Gastrocnemius medialis (tissue), 4 donors: Measurements from ENCODE around the gene PHACTR1. TPM values are rescaled to one million over a fixed set of nuclear protein-coding genes. Genes with fewer than 3 reads are reported as not detected.

ENCODE experiments used
- ATAC-seq, 2 donors: fragments of 150-250 bp; one replicate each; pipeline ENCODE4 v1.9.1; 2016
- DNase-seq, 2 donors: peaks; one replicate each; pipeline ENCODE4 v3.0.0-alpha.2; 2019
- H3K27ac ChIP-seq, 4 donors: fragments of 200-600 bp; sonication (generic); 1 replicate in 1 of 4; 2 replicates in 3 of 4; pipeline ENCODE4 v1.5.1; 2016 to 2018; ENCODE audit warnings: mild to moderate bottlenecking in 2 of 4, moderate library complexity in 1 of 4
- H3K27me3 ChIP-seq, 3 donors: fragments of 200-600 bp; sonication (generic) in 2 of 3; 1 replicate in 1 of 3; 2 replicates in 2 of 3; pipeline versions ENCODE4 v1.5.1 to v1.6.0; 2016 to 2019; ENCODE audit warnings: mild to moderate bottlenecking in 1 of 3, moderate library complexity in 1 of 3
- H3K36me3 ChIP-seq, 2 donors: fragments of 200-600 bp; sonication (generic) in 1 of 2; one replicate each; pipeline ENCODE4 v1.5.1; 2017 to 2018
- H3K4me1 ChIP-seq, 2 donors: fragments of 200-600 bp; sonication (generic) in 1 of 2; one replicate each; pipeline ENCODE4 v1.5.1; 2016 to 2017; ENCODE audit warnings: mild to moderate bottlenecking in 2 of 2
- H3K4me3 ChIP-seq, 4 donors: fragments of 200-600 bp; sonication (generic) in 3 of 4; 1 replicate in 1 of 4; 2 replicates in 3 of 4; pipeline ENCODE4 v1.5.1; 2016 to 2019; ENCODE audit warnings: mild to moderate bottlenecking in 2 of 4
- H3K9me3 ChIP-seq, 3 donors: fragments of 200-600 bp; sonication (generic) in 2 of 3; 1 replicate in 1 of 3; 2 replicates in 2 of 3; pipeline ENCODE4 v1.5.1; 2016 to 2019
- POLR2A ChIP-seq, 2 donors: fragments of 450-650 bp; IDR thresholded peaks; one replicate each; pipeline ENCODE4 v1.6.1; 2017; ENCODE audit warnings: antibody characterized with exemption in 2 of 2, mild to moderate bottlenecking in 2 of 2, moderate library complexity in 2 of 2
- in situ Hi-C, 4 donors: fragments of 200-750 bp; cut with MboI; loops; one replicate each; pipeline versions ENCODE4 v1.15.0 to v1.8.0; 2017; ENCODE audit warnings: low sequenced_read_pairs in 4 of 4
- intact Hi-C: fragments of 100-400 bp; cut with DNase I; formaldehyde crosslinking; loops from one replicate; pipeline ENCODE4 v1.15.1; 2023; ENCODE audit warnings: low total_unique reads
- total RNA-seq, 4 donors: library from RNA; depleted of rRNA; stranded (reverse); fragments of >200 nt; gene quantifications; one replicate each; pipeline versions ENCODE4 v1.1.0 to v1.2.3, GENCODE V29; 2016
- TF ChIP-seq, protein P1 (sequence below), 5 experiments: fragments of 450-650 bp in 3 of 5; fragments of 200-600 bp in 2 of 5; sonication (generic) in 2 of 5; IDR thresholded peaks in 4 of 5; conservative IDR thresholded peaks in 1 of 5; 1 replicate in 4 of 5; 2 replicates in 1 of 5; pipeline ENCODE4 v1.5.1; 2016 to 2019; ENCODE audit warnings: antibody characterized with exemption in 5 of 5, mild to moderate bottlenecking in 3 of 5, moderate library complexity in 3 of 5

Gene PHACTR1
- total RNA-seq, 4 donors from 2014 or later = 0.07 to 0.82 (median 0.21) TPM

DNA sequence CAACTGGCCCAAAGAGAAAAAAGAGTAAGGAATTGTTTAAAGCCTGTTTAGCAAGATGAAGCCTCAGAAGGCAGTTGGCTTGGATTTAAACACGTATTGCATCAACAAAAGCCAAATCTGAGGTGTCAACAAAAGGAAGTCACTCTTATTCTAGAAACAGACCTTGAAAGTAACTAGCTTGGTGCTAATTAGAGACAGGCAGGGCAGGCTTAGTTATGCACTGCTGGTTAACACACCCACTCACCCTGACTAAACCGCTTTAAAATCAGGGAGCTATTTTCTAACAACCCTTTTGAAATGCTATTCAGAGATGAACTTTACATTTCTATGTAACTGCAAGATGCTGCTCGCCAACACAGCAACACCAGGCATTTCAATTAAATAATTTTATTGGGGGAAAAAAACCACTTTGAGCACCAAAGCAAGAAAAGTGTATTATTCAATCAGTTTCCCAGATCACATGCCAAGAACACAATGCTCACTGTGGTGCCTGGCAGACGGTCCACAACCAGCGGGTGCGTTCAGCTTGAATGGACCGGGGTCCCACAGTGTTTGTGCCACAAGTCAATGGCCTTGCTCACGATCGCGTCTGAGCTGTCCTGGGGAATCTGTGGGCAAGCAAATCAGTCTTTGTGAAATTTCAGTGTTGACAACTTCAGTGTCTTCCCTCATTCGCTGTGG lies 588.2 kb downstream of the PHACTR1 start:
- no peak for ATAC-seq
- H3K4me1 ChIP-seq = peaks cover 29 to 40% of the 10 kb centered on the region in 2 donors
- intact Hi-C loops (loop anchor here (10.0 kb wide), 1 partner anchor 350 kb away; no protein-coding TSS in a partner anchor), in situ Hi-C loops (no loop called here)
- DNase-seq = no peak
- no peaks in the 10 kb centered on the region for H3K9me3 ChIP-seq
- no peak overlapping the region for H3K27ac ChIP-seq
- H3K36me3 ChIP-seq = peaks cover 0 to 25% of the 10 kb centered on the region in 2 donors
- TF ChIP-seq, protein P1, sequence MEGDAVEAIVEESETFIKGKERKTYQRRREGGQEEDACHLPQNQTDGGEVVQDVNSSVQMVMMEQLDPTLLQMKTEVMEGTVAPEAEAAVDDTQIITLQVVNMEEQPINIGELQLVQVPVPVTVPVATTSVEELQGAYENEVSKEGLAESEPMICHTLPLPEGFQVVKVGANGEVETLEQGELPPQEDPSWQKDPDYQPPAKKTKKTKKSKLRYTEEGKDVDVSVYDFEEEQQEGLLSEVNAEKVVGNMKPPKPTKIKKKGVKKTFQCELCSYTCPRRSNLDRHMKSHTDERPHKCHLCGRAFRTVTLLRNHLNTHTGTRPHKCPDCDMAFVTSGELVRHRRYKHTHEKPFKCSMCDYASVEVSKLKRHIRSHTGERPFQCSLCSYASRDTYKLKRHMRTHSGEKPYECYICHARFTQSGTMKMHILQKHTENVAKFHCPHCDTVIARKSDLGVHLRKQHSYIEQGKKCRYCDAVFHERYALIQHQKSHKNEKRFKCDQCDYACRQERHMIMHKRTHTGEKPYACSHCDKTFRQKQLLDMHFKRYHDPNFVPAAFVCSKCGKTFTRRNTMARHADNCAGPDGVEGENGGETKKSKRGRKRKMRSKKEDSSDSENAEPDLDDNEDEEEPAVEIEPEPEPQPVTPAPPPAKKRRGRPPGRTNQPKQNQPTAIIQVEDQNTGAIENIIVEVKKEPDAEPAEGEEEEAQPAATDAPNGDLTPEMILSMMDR (IDR thresholded peaks at IDR 0.05 in 4 of 5, conservative IDR thresholded peaks at IDR 0.05 in 1 of 5) = no peak
- TF ChIP-seq POLR2A (IDR thresholded peaks at IDR 0.05) = no peak
- H3K27me3 ChIP-seq = no peaks in the 10 kb centered on the region
- H3K4me3 ChIP-seq = no peak overlapping the region

DNA sequence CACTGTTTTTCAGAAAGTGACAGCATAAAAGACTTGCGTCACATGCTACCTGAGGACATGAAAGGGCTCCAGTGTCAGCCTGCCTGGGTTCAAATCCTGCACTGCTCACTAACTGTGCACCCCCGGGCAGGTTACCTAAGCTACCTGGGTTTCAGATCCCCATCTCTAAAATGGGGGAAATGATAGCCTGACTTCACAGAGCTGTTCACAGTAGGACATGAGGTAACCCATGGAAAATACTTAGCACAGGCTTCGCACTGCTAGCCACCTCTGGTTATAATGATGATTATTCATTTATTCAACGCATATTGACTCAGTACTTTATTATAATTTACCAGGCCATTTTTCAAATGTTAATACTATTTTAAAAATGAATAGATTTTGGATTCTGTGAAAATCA lies 588.7 kb downstream of the PHACTR1 start:
- in situ Hi-C loops (no loop called here), intact Hi-C loops (loop anchor here (10.0 kb wide), 1 partner anchor 350 kb away; no protein-coding TSS in a partner anchor)
- no peak overlapping the region for H3K4me3 ChIP-seq
- H3K4me1 ChIP-seq = peaks cover 29 to 40% of the 10 kb centered on the region in 2 donors
- H3K9me3 ChIP-seq = no peaks in the 10 kb centered on the region
- peaks cover 0 to 25% of the 10 kb centered on the region in 2 donors for H3K36me3 ChIP-seq
- TF ChIP-seq, protein P1 (IDR thresholded peaks at IDR 0.05 in 4 of 5, conservative IDR thresholded peaks at IDR 0.05 in 1 of 5) = no peak
- no peak for TF ChIP-seq POLR2A (IDR thresholded peaks at IDR 0.05)
- no peak for ATAC-seq
- no peak overlapping the region for H3K27ac ChIP-seq
- no peak for DNase-seq
- H3K27me3 ChIP-seq = no peaks in the 10 kb centered on the region

DNA sequence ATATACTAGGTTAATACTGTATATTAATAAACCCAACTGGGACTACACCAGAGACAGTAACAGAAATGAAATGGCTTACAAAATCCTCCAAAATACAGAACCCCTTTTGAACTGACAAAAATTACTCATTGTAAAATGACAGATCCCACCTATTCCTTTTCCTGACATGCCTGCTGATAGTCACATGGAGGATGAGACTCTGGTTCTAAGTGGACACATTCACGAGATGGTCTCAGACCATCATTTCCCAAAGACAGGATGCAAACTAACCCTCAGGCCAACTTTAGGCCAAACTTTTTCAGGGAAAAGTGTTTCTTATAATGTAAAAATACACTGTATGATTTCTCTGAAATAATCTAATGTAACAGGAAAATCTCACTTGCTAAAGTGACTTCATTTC lies 589.2 kb downstream of the PHACTR1 start:
- Histone ChIP-seq H3K27ac (no peak overlapping the region), H3K27me3 (no peaks in the 10 kb centered on the region), H3K36me3 (peaks cover 0 to 25% of the 10 kb centered on the region in 2 donors), H3K9me3 (no peaks in the 10 kb centered on the region), H3K4me3 (no peak overlapping the region), H3K4me1 (peaks cover 29 to 40% of the 10 kb centered on the region in 2 donors)
- intact Hi-C loops (loop anchor here (10.0 kb wide), 1 partner anchor 351 kb away; no protein-coding TSS in a partner anchor), in situ Hi-C loops (no loop called here)
- ATAC-seq = no peak
- DNase-seq = no peak
- TF ChIP-seq, protein P1 (IDR thresholded peaks at IDR 0.05 in 4 of 5, conservative IDR thresholded peaks at IDR 0.05 in 1 of 5) = no peak
- TF ChIP-seq POLR2A (IDR thresholded peaks at IDR 0.05) = no peak

DNA sequence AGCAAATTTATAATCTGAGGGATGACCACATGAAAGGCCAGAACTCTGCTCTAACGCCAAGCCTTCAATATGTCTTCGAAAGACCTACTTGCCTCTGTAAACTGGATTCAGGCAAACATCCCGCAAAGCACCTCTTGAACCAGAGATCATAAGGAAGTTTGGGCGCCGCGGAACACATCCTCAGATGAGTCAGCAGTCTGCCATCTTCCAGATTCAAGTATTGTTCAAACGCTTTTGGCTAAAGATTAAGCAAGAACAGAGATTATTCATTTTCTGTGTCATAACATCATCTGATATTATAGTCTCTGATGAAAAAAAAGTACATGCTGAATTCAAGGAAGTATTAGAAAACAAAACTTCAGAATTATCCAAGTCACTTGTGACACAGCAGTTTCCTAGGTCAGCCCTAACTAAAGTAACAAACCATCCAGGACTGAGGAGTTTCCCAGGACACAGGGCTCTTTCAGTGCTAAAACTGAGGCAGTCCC lies 591.0 kb downstream of the PHACTR1 start:
- intact Hi-C loops = loop anchor here (10.0 kb wide), 1 partner anchor 353 kb away; no protein-coding TSS in a partner anchor
- TF ChIP-seq POLR2A (IDR thresholded peaks at IDR 0.05) = no peak
- TF ChIP-seq, protein P1 (IDR thresholded peaks at IDR 0.05 in 4 of 5, conservative IDR thresholded peaks at IDR 0.05 in 1 of 5) = no peak
- in situ Hi-C loops = no loop called here
- Histone ChIP-seq H3K27ac (no peak overlapping the region), H3K36me3 (peaks cover 0 to 25% of the 10 kb centered on the region in 2 donors), H3K4me1 (peaks cover 29 to 36% of the 10 kb centered on the region in 2 donors), H3K27me3 (no peaks in the 10 kb centered on the region), H3K9me3 (no peaks in the 10 kb centered on the region), H3K4me3 (no peak overlapping the region)
- no peak for ATAC-seq
- no peak for DNase-seq
